ENCODE results near the gene SULF2. TPM values are rescaled to one million over a fixed set of nuclear protein-coding genes. Genes with fewer than 3 reads are reported as not detected.

SULF2 gene
- total RNA-seq, 1 donor from 2014 or later: 35.1 TPM

DNA sequence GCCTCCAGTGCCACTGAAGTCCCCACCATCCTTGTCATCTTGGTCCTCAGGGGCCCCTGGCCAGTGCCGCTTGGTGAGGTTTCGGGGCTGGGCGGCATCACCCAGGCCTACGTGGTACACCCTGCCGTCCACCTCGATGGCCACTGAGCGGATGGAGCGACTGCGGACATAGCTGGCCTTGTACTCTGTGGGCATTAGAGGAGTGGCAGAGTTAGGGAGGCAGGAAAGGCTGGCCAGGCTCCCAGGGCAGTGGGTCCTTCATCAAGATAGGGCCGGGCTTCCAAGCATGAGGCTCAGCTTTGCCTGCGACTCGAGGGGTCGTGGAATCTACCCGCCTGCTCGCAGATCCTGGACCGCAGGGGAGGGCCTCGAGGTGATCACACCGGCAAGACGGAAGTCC is 119.0 kb downstream of the SULF2 start:
- DNase-seq (no peak), ATAC-seq (no peak)
- intact Hi-C loops (cut with micrococcal nuclease): no loop called here

DNA sequence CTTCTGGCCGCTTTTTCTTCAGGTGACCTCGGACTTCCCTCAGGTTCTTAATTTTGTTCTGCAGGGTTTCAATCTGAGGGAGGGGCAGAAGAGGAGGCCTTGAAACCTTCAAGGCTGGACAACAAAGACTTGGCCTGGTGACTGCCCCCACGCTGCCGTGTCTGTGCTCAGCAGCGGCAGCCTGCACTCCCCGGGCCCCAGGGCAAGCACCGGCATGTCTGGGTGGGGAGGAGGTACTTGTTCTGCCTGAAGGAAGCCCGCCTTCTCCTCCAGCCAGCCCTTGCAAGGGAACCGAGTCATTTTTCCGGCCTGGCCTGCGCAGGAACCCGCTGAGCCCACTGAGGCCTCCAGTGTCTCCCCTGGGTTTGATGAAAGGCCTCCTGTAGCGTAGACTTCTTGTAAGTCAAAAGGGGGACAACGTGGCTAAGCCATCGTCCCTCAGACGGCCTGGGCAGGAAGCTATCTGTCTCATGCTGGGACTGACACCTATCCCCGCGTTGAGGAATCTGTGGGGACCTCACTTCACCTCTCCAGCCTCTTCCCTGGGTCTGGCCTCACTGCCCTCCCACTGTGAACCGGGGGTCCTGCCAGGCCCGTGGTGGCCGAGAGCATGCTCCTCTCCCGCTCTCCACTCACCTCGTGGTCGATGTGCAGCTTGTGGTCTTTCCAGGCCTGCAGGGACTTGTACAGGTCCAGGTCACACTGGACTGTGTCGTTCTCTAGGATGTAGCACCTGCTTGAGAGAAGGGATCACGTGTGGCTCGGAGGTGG is 119.9 kb downstream of the SULF2 start:
- DNase-seq (no peak), ATAC-seq (no peak)
- intact Hi-C loops (cut with micrococcal nuclease): no loop called here

GRCh38 chr20:47664744-47665143 is 120.5 kb downstream of the SULF2 start:
- no peak for DNase-seq
- no peak for ATAC-seq
- intact Hi-C loops (cut with micrococcal nuclease): loop anchor here (5.0 kb wide), 1 partner anchor 958 kb away; no protein-coding TSS in a partner anchor

GRCh38 chr20:47664068-47664437 is 121.2 kb downstream of the SULF2 start:
- intact Hi-C loops (cut with micrococcal nuclease): loop anchor here (5.0 kb wide), 1 partner anchor 958 kb away; no protein-coding TSS in a partner anchor
- peak; percentile 5 for ATAC-seq
- DNase-seq: no peak

GRCh38 chr20:47663354-47664067 is 121.8 kb downstream of the SULF2 start:
- intact Hi-C loops (cut with micrococcal nuclease): loop anchor here (5.0 kb wide), 1 partner anchor 959 kb away; no protein-coding TSS in a partner anchor
- DNase-seq (peak; percentile 83), ATAC-seq (peak; percentile 83)

DNA sequence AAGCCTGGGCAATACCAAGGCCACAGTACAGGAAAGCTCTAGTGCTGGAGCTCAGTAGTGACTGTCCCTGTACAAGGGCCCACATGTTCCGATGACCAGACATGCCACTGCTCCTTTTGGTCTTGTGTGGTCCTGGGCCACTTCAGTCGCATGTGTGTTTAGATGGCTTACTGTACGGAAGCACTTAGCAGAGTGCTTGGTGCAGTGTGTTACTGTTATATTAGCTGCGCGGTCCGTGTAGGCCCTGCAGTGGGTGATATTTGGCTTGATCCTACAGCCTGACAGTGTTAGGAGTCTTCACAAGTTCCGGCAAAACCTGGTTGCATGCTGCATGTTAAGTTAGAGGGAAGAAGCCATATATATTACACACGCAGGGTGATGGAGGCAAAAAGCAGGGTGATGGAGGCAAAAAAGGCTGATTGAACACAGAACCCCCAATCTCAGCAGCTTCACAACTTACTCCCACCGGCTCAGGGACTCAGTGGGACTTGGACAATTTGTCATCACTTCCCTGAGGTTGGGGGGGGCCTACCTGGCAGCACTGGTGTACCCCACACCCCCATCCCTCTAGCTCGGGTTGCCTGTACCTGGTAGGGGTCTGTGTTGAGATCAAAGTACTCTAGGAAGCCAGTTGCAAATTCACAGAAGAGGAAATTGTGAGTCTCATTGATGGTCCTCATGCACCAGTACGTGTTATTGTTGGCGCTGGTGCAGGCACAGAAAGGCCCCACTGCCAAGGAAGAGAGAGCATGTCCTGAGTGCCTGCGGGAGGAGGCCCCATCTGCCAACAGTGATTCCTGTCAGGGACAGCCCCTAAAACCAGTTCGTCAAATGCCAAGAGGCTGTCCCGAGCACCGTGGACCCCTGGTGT is 122.6 kb downstream of the SULF2 start:
- DNase-seq: no peak
- intact Hi-C loops (cut with micrococcal nuclease): loop anchor here (5.0 kb wide), 1 partner anchor 960 kb away; no protein-coding TSS in a partner anchor
- no peak for ATAC-seq

GRCh38 chr20:47661714-47662113 is 123.6 kb downstream of the SULF2 start:
- intact Hi-C loops (cut with micrococcal nuclease): loop anchor here (5.0 kb wide), 1 partner anchor 961 kb away; no protein-coding TSS in a partner anchor
- DNase-seq (no peak), ATAC-seq (no peak)

- ATAC-seq (no peak), DNase-seq (no peak)
- intact Hi-C loops (cut with micrococcal nuclease): loop anchor here (5.0 kb wide), 1 partner anchor 961 kb away; no protein-coding TSS in a partner anchor
These were observed 124.1 kb downstream of the SULF2 start for GRCh38 chr20:47660983-47661700.

DNA sequence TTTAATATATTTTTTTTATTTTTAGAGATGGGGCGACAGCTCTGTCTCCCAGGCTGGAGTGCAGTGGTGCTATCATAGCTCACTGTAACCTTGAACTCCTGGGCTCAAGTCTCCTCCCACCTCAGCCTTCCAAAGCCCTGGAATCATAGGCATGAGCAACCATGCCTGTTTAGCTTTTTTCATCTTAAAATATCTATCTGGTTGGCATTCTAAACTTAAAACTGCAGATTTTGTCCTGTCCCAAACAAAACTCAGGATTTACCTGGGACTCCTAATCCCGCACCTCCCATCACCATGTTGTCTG is 124.7 kb downstream of the SULF2 start:
- ATAC-seq (no peak), DNase-seq (no peak)
- intact Hi-C loops (cut with micrococcal nuclease): loop anchor here (5.0 kb wide), 1 partner anchor 962 kb away; no protein-coding TSS in a partner anchor

- DNase-seq (no peak), ATAC-seq (no peak)
- intact Hi-C loops (cut with micrococcal nuclease): loop anchor here (5.0 kb wide), 1 partner anchor 962 kb away; no protein-coding TSS in a partner anchor
These were observed 125.2 kb downstream of the SULF2 start for GRCh38 chr20:47659904-47660601.

DNA sequence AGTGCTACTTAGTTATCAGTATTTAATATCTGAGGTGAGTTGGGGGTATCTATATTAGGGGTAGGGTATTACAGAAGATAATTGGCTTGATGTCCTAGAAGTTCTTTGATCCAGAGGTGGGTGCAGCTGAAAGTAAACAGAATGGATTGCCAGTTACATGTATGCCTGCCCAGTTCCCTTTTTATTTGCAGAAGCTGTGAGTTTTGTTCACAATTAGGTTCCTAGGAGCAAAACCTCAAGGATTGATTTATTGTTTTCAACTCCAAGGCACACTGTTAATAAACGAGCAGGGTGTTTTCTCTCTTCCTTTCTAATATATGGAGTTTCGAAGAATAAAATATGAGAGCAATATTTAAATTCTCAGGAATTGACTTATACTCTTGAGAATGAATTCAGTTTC is 129.0 kb downstream of the SULF2 start:
- DNase-seq: no peak
- intact Hi-C loops (cut with micrococcal nuclease): no loop called here
- no peak for ATAC-seq

DNA sequence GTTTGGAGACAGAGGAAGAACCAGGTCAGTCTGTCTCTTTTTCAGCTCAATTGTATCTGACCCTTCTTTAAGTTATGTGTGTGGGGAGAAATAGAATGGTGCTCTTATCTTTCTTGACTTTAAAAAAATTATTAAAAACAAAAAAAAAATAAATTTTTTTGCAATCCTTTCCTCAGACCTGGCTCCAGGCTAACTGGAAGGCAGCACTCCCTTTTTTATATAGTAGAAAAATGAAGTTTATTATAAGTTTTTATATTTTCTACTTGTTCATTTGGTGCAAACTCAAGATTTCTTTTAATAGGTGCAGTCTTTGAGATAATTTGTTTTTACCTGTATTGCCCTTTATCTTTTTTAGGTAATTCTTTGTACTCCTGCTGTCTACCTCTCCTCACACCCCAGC is 129.6 kb downstream of the SULF2 start:
- DNase-seq: no peak
- intact Hi-C loops (cut with micrococcal nuclease): no loop called here
- ATAC-seq: no peak

DNA sequence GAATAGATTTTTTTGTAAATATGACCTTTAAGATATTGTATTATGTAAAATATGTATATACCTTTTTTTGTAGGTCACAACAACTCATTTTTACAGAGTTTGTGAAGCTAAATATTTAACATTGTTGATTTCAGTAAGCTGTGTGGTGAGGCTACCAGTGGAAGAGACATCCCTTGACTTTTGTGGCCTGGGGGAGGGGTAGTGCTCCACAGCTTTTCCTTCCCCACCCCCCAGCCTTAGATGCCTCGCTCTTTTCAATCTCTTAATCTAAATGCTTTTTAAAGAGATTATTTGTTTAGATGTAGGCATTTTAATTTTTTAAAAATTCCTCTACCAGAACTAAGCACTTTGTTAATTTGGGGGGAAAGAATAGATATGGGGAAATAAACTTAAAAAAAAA is 130.9 kb downstream of the SULF2 start:
- no peak for ATAC-seq
- intact Hi-C loops (cut with micrococcal nuclease): no loop called here
- DNase-seq: no peak

DNA sequence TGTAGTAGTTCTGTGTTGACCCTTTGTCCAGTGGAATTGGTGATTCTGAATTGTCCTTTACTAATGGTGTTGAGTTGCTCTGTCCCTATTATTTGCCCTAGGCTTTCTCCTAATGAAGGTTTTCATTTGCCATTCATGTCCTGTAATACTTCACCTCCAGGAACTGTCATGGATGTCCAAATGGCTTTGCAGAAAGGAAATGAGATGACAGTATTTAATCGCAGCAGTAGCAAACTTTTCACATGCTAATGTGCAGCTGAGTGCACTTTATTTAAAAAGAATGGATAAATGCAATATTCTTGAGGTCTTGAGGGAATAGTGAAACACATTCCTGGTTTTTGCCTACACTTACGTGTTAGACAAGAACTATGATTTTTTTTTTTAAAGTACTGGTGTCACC is 131.4 kb downstream of the SULF2 start:
- DNase-seq (no peak), ATAC-seq (no peak)
- intact Hi-C loops (cut with micrococcal nuclease): no loop called here

- no peak for ATAC-seq
- intact Hi-C loops (cut with micrococcal nuclease): no loop called here
These were observed 132.5 kb downstream of the SULF2 start for GRCh38 chr20:47652794-47653193.

DNA sequence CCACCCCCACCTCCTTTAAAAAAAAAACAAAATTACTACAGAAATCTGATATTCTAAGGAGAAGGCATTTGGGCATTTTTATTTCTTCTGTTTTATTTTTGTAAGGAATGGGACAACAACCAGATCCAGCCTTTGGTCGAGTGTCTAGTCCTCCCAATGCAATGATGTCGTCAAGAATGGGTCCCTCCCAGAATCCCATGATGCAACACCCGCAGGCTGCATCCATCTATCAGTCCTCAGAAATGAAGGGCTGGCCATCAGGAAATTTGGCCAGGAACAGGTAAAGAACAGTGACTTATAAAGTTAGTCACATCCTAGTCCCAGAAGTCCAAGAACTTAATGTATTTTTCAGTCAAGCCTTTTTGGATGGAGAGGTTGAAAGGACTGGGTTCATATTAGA is 133.0 kb downstream of the SULF2 start:
- DNase-seq (no peak), ATAC-seq (no peak)
- intact Hi-C loops (cut with micrococcal nuclease): no loop called here

More at GRCh38 chr20:47652794-47653193, 132.5 kb downstream of the SULF2 start:
- no peak for DNase-seq

GRCh38 chr20:47648943-47649342 is 136.3 kb downstream of the SULF2 start:
- ATAC-seq (no peak), DNase-seq (no peak)
- intact Hi-C loops (cut with micrococcal nuclease): no loop called here

GRCh38 chr20:47647994-47648393 is 137.3 kb downstream of the SULF2 start:
- ATAC-seq (no peak), DNase-seq (no peak)
- intact Hi-C loops (cut with micrococcal nuclease): no loop called here

Measured in left ventricle myocardium superior (tissue), 1 donor.